ENCODE data around the gene SLCO4C1. TPM values are rescaled to one million over a fixed set of nuclear protein-coding genes. Genes with fewer than 3 reads are reported as not detected.

Gene SLCO4C1
- total RNA-seq, 2 donors from 2014 or later, result 0.08 to 0.22 TPM

- Histone ChIP-seq H3K9me3 (no peaks in the 10 kb centered on the region), H3K27me3 (no peaks in the 10 kb centered on the region), H3K4me1 (peaks cover 0 to 17% of the 10 kb centered on the region in 2 donors), H3K4me3 (peak overlapping the region; percentile 14 to 50), H3K36me3 (no peaks in the 10 kb centered on the region), H3K27ac (no peak overlapping the region)
- TF ChIP-seq, protein P1, sequence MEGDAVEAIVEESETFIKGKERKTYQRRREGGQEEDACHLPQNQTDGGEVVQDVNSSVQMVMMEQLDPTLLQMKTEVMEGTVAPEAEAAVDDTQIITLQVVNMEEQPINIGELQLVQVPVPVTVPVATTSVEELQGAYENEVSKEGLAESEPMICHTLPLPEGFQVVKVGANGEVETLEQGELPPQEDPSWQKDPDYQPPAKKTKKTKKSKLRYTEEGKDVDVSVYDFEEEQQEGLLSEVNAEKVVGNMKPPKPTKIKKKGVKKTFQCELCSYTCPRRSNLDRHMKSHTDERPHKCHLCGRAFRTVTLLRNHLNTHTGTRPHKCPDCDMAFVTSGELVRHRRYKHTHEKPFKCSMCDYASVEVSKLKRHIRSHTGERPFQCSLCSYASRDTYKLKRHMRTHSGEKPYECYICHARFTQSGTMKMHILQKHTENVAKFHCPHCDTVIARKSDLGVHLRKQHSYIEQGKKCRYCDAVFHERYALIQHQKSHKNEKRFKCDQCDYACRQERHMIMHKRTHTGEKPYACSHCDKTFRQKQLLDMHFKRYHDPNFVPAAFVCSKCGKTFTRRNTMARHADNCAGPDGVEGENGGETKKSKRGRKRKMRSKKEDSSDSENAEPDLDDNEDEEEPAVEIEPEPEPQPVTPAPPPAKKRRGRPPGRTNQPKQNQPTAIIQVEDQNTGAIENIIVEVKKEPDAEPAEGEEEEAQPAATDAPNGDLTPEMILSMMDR (IDR thresholded peaks at IDR 0.05), result no peak
- DNase-seq (ENCODE audit: low spot score), result no peak
Measured at GRCh38 chr5:102295534-102296177, 428 bp downstream of the SLCO4C1 start.

DNA sequence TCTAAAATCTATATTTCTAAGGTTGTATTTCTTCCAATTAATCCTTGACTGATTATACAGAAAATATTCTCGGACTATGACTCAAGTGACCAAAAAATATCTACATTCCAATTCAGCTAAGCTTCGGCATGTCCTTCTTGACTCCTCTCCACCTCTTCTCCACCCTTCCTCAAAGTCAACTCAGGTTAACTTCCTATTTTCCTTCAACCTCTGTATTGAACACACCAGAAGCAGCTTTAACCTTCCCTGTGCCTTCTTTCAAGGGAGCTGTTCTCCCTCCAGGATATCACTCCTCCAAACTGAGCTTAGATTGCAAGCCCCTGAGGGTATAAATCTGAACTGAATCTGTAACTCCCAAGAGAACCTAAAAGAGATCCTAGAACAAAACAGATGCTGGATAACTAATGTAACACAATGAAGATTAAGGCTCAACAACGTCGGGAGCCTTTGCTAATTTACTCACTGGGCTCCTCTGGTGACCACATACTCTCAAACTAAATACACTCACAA lies 1.1 kb downstream of the SLCO4C1 start:
- no peak overlapping the region for H3K4me3 ChIP-seq
- TF ChIP-seq, protein P1 (IDR thresholded peaks at IDR 0.05), result no peak
- peaks cover 0 to 17% of the 10 kb centered on the region in 2 donors for H3K4me1 ChIP-seq
- no peak overlapping the region for H3K27ac ChIP-seq
- no peaks in the 10 kb centered on the region for H3K9me3 ChIP-seq
- H3K36me3 ChIP-seq, result no peaks in the 10 kb centered on the region
- no peak for DNase-seq (ENCODE audit: low spot score)
- H3K27me3 ChIP-seq, result no peaks in the 10 kb centered on the region

GRCh38 chr5:102290004-102290403 lies 6.1 kb downstream of the SLCO4C1 start:
- Histone ChIP-seq H3K4me3 (no peak overlapping the region), H3K27me3 (no peaks in the 10 kb centered on the region), H3K27ac (no peak overlapping the region), H3K9me3 (no peaks in the 10 kb centered on the region), H3K4me1 (no peaks in the 10 kb centered on the region), H3K36me3 (no peaks in the 10 kb centered on the region)
- TF ChIP-seq, protein P1 (IDR thresholded peaks at IDR 0.05), result no peak
- no peak for DNase-seq (ENCODE audit: low spot score)

GRCh38 chr5:102289251-102289899 lies 6.7 kb downstream of the SLCO4C1 start:
- TF ChIP-seq, protein P1 (IDR thresholded peaks at IDR 0.05), result no peak
- H3K4me3 ChIP-seq, result no peak overlapping the region
- no peak for DNase-seq (ENCODE audit: low spot score)
- H3K36me3 ChIP-seq, result no peaks in the 10 kb centered on the region
- H3K27ac ChIP-seq, result no peak overlapping the region
- H3K4me1 ChIP-seq, result no peaks in the 10 kb centered on the region
- no peaks in the 10 kb centered on the region for H3K9me3 ChIP-seq
- H3K27me3 ChIP-seq, result no peaks in the 10 kb centered on the region

GRCh38 chr5:102288630-102289029 lies 7.5 kb downstream of the SLCO4C1 start:
- Histone ChIP-seq H3K4me3 (no peak overlapping the region), H3K9me3 (no peaks in the 10 kb centered on the region), H3K27me3 (no peaks in the 10 kb centered on the region), H3K27ac (no peak overlapping the region), H3K36me3 (no peaks in the 10 kb centered on the region), H3K4me1 (no peaks in the 10 kb centered on the region)
- DNase-seq (ENCODE audit: low spot score), result no peak
- TF ChIP-seq, protein P1 (IDR thresholded peaks at IDR 0.05), result no peak
